ENCODE results near the gene ST6GALNAC3.

The ST6GALNAC3 gene

DNA sequence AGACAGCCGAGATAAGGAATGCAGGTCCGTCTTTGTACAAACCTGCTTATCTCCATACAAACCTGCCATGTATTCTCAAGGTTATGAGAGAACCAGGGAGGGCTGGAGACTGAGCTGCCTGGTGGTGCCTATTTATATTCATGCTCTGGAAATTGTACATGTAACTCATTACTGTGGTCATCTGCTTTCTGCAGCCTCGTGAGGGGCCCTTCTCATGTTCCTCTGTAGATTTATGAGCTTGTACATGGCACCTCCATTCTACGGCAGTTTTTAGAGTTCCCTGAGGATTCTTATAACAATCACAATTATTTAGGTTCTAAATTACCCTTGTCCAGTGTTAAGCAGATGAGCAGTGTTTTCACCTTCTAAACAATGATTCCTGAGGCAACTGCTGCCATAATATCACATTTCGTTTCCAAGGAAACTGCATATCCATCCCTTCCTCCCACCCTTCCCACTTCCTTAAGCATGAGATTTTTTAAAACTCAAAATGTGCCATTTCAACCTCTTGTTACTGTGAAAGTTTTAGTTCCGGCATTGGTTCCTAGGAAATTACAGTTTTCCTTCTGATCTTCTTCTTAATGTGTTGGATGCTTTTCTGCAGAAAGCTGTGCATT is 112.1 kb downstream of the ST6GALNAC3 start:
- FAIRE-seq (no peak), DNase-seq (ENCODE audit: low spot score) (no peak)

DNA sequence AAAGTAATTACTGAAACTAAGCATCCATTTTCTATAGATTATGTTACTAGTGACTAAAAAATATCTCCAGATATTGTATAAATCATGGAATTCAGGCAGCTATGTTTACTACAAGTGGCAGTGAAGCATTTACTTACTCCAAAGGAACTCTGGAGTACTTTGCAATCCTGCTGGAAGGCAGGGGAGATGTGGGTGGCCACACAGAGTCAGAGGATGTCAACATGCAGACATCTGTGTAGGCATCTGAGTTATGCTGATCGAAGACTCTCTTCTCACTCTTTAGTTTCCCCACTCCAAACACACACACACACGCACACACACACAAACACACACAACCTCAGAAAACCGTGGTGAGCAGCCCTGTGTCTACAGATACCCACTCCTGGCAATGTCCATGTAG is 112.9 kb downstream of the ST6GALNAC3 start:
- DNase-seq (ENCODE audit: low spot score) (no peak), FAIRE-seq (no peak)

GRCh38 chr1:76189310-76189709 is 114.8 kb downstream of the ST6GALNAC3 start:
- DNase-seq (ENCODE audit: low spot score) = no peak
- FAIRE-seq = no peak

DNA sequence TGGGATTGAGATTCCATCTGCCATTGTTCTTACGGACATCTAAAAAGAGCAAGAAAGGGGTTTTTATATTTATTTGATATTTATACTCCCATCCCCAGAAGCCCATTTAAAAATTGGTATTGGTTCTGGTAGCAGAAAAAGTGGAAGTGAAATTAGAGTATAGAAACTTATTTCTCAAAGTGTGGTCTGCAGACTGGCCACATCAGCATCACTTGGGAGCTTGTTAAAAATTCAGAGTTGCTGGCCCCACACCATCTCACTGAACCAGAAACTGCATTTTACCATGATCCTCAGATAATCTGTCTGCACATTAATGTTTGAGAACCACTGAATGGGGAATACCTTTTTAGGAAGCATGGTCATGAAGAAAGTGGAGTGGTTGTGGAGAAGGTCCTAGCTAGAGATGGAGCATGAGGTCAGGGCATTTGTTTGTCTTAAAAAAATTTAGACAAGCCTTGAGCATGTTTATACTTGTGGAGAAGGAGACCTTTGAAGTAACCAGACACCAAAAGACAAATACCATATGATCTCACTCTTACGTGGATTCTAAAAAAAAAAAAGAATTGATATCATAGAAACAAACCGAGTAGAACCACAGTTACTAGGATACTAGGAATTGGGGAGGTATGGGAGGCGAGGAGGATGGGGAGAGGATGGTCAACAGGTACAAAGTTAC is 116.3 kb downstream of the ST6GALNAC3 start:
- FAIRE-seq = no peak
- DNase-seq (ENCODE audit: low spot score) = no peak

GRCh38 chr1:76191561-76191960 is 117.0 kb downstream of the ST6GALNAC3 start:
- FAIRE-seq = no peak
- no peak for DNase-seq (ENCODE audit: low spot score)

- DNase-seq (ENCODE audit: low spot score) (no peak), FAIRE-seq (no peak)
Observed at GRCh38 chr1:76198452-76198851, 123.9 kb downstream of the ST6GALNAC3 start.

GRCh38 chr1:76202670-76203069 is 128.1 kb downstream of the ST6GALNAC3 start:
- DNase-seq (ENCODE audit: low spot score) = no peak
- FAIRE-seq = no peak

DNA sequence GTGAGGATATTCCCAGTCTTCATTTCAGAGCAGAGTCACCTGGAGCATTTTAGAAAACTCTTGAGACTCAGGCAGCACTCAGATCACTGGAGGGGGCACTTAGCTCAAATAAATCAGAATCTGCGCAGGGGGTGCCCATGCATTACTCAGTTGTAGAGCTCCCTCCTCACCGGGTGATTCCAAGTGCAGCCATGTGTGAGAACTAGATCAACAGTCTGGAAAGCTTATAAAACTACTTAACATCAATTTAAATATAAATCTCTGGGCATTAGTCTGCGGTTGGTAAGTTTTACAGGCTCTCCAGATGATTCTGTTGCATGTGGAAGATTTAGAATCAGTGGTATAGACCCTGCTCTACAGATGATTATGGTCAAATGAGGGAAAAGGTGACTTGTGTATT is 128.6 kb downstream of the ST6GALNAC3 start:
- FAIRE-seq (no peak), DNase-seq (ENCODE audit: low spot score) (no peak)

DNA sequence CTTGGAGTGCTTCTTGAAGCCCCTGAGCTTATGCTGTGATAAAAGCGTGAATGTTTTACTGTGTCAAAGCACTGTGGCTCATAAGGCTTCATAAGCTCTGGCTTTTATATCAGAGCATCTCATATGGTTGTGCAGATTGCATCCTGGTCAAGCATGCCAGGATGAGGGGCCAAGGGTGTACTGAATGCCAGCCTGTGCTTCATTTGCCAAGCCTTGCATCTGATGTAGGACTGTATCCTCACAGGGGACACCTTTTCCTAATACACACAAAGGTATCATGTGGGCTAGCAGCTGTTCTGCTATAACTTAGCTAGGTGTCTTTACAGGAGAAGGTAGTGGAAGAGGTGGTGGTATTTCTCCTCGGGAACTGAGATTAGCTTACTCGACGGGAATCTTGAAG is 134.7 kb downstream of the ST6GALNAC3 start:
- DNase-seq (ENCODE audit: low spot score) (no peak), FAIRE-seq (no peak)

DNA sequence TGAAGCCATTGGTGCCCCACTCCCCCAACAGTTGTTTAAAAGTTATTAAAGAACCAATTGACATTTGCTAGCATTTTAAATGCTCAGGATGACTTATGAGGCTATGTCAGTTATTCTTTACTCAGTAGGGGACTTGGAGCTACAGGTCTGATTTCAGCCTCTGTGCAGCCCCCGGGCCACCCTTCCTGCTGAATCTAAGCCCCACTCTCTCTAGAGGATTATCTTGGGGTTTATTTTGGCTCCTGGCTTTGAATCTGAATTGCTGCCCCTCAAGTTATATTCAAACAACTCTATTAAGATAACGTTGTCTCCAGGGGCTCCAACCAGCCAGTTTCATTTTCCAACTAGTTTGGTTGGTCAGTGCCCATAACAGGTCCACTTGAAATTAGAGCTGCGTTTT is 135.1 kb downstream of the ST6GALNAC3 start:
- DNase-seq (ENCODE audit: low spot score) (no peak), FAIRE-seq (no peak)

DNA sequence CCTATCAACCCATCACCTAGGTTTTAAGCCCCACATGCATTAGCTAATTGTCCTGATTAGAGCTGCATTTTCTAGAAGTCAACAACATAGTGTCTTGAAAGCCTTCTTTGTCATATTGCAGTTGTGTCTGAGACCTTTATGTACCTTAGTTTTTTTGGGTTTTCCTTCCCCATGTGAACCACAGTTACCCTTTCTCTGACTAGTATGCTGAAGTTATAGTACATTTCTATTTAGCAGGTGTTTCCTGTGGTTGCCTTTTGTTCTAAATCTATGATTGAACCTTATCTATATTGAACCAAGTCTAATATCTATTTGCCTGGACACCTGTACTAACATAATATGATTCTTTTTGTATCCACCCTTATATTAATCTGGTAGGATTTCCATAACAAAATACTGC is 135.6 kb downstream of the ST6GALNAC3 start:
- no peak for DNase-seq (ENCODE audit: low spot score)
- no peak for FAIRE-seq

DNA sequence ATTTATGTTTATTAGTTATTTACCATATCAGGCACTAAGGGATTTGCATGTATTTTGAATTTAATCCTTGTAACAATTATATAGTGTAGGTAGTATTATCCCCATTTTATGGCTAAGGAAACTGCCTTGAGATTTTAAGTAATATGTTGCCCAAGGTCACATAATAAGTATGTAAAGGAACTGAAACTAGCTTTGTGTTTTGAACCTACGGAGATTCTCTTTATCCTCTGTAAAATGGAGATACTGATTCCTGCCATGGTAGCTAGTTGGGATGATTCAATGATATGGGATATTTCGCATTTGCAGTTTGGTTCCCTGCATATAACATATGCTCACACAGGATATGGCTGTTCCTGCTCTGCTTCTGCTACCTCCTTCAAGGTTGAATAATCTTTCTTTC is 144.3 kb downstream of the ST6GALNAC3 start:
- FAIRE-seq (no peak), DNase-seq (ENCODE audit: low spot score) (no peak)

GRCh38 chr1:76219366-76219818 is 144.8 kb downstream of the ST6GALNAC3 start:
- FAIRE-seq = no peak
- no peak for DNase-seq (ENCODE audit: low spot score)

DNA sequence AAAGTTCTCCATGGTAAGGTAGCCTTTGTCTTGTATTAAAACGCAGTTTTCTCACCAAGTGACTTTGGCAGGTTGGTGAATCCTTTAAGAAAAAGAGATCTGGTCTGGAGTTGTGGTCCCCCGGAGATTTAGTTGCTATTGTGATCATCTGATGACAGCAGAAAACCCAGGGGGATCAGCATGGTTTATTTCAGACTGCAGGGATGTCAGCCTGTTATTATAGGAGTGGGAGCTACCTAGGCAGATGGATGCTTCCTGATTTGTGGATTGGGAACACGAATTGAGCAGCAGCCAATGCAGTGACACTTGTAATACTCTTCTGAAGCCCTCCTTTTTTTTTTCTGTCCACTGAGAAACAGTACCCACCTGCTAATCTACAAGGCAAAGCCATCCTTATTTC is 150.2 kb downstream of the ST6GALNAC3 start:
- FAIRE-seq (no peak), DNase-seq (ENCODE audit: low spot score) (no peak)

DNA sequence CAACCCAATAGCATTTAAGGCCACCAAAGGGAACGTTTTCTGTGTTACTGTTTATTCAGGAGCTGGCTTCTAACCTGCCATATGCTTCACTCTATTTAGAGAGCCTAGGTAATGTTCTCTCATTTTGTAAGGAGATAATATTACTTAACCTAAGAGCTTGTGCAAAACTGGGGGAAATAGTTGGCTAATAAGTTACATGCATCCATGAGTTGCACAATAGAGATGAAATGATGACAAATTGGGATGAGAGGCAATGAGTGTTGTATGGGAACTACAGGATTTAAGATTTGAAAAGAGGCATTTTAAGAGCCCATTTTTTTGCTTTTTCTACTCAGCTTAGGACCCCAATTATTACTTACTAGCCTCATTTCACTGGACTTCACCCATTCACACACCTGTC is 151.0 kb downstream of the ST6GALNAC3 start:
- DNase-seq (ENCODE audit: low spot score) (no peak), FAIRE-seq (no peak)

GRCh38 chr1:76227621-76228020 is 153.1 kb downstream of the ST6GALNAC3 start:
- no peak for FAIRE-seq

GRCh38 chr1:76229279-76230005 is 154.9 kb downstream of the ST6GALNAC3 start:
- FAIRE-seq = no peak
- no peak for DNase-seq (ENCODE audit: low spot score)

More at GRCh38 chr1:76227621-76228020, 153.1 kb downstream of the ST6GALNAC3 start:
- DNase-seq (ENCODE audit: low spot score) = no peak

DNA sequence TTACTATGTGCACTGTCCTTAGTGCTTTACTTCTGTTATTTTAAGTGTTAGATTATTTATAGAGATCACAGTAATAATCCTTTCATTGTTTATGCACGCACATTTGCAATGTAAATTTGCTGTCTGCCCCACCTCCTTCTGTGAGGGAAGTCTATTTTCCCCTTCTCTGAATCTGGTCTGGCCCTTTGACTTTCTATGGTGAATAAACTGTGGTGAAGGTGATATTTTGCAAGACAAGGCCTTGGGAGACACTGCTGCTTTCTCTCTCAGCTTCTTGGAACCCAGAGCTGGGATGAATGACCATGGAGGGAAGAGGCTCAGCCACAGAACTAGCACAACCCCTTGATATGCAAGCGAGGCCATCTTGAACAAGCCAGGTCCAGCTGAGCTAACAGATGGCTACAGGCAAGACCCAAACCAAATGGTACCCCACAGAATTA is 156.3 kb downstream of the ST6GALNAC3 start:
- no peak for FAIRE-seq

GRCh38 chr1:76231320-76231719 is 156.8 kb downstream of the ST6GALNAC3 start:
- FAIRE-seq = no peak
- DNase-seq (ENCODE audit: low spot score) = no peak

More for the DNA sequence above, 156.3 kb downstream of the ST6GALNAC3 start:
- no peak for DNase-seq (ENCODE audit: low spot score)

GRCh38 chr1:76232666-76233065 is 158.1 kb downstream of the ST6GALNAC3 start:
- FAIRE-seq = no peak
- DNase-seq (ENCODE audit: low spot score) = no peak

GRCh38 chr1:76234061-76234460 is 159.5 kb downstream of the ST6GALNAC3 start:
- DNase-seq (ENCODE audit: low spot score) (no peak), FAIRE-seq (no peak)

DNA sequence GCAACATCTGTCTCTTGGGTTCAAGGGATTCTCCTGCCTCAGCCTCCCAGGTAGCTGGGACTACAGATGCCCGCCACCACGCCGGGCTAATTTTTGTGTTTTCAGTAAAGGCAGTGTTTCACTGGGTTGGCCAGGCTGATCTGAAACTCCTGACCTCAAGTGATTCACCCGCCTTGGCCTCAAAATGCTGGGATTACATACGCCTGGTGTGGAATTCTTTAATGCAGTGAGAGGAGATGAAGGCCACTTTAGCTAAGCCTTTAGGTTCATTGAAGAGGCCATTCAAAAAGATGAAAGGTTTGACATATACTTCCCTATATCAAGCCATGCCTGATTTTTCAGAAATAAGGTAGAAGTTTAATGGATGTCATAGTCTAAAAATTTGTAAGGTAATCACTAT is 162.7 kb downstream of the ST6GALNAC3 start:
- no peak for FAIRE-seq
- no peak for DNase-seq (ENCODE audit: low spot score)

Data from urothelium cell line (cell line).